ENCODE results near the gene KCNJ16.
"Not testable (repeated sequence)": the region's sequence is repeated elsewhere in the genome, so short reads cannot be mapped to it uniquely, and the experiment has no call there.

Gene KCNJ16

GRCh38 chr17:70037498-70037897, 37.5 kb upstream of the KCNJ16 start:
- Histone ChIP-seq H3K9ac (ENCODE audit: insufficient read length, low read depth) (no peak overlapping the region), H3K36me3 (ENCODE audit: insufficient read depth, insufficient read length, low read length) (no peaks in the 10 kb centered on the region), H3K9me3 (ENCODE audit: insufficient read depth, low read length) (no peaks in the 10 kb centered on the region), H3K4me3 (ENCODE audit: insufficient read length, low read depth) (no peak overlapping the region), H3K4me1 (ENCODE audit: insufficient read depth, insufficient read length) (no peaks in the 10 kb centered on the region), H3K27me3 (ENCODE audit: insufficient read depth, insufficient read length) (no peaks in the 10 kb centered on the region)
- TF ChIP-seq SUZ12 (IDR thresholded peaks at IDR 0.05; ENCODE audit: extremely low read depth, insufficient read depth, insufficient read length) (no peak), YY1 (IDR thresholded peaks at IDR 0.05; ENCODE audit: insufficient read depth, insufficient read length) (no peak), ZNF274 (IDR thresholded peaks at IDR 0.05; ENCODE audit: low read depth, low read length) (no peak)
- no peak for DNase-seq (ENCODE audit: low read depth, low spot score)

- no peak for DNase-seq (ENCODE audit: low read depth, low spot score)
- TF ChIP-seq SUZ12 (IDR thresholded peaks at IDR 0.05; ENCODE audit: extremely low read depth, insufficient read depth, insufficient read length), result no peak
- no peak for TF ChIP-seq ZNF274 (IDR thresholded peaks at IDR 0.05; ENCODE audit: low read depth, low read length)
- TF ChIP-seq YY1 (IDR thresholded peaks at IDR 0.05; ENCODE audit: insufficient read depth, insufficient read length), result no peak
- Histone ChIP-seq H3K4me3 (ENCODE audit: insufficient read length, low read depth) (no peak overlapping the region), H3K27me3 (ENCODE audit: insufficient read depth, insufficient read length) (no peaks in the 10 kb centered on the region), H3K36me3 (ENCODE audit: insufficient read depth, insufficient read length, low read length) (no peaks in the 10 kb centered on the region), H3K4me1 (ENCODE audit: insufficient read depth, insufficient read length) (no peaks in the 10 kb centered on the region), H3K9ac (ENCODE audit: insufficient read length, low read depth) (no peak overlapping the region), H3K9me3 (ENCODE audit: insufficient read depth, low read length) (no peaks in the 10 kb centered on the region)
These were observed 34.7 kb upstream of the KCNJ16 start for GRCh38 chr17:70040336-70040735.

GRCh38 chr17:70041061-70041460, 34.0 kb upstream of the KCNJ16 start:
- Histone ChIP-seq H3K4me3 (ENCODE audit: insufficient read length, low read depth) (no peak overlapping the region), H3K9ac (ENCODE audit: insufficient read length, low read depth) (no peak overlapping the region), H3K36me3 (ENCODE audit: insufficient read depth, insufficient read length, low read length) (no peaks in the 10 kb centered on the region), H3K9me3 (ENCODE audit: insufficient read depth, low read length) (no peaks in the 10 kb centered on the region), H3K27me3 (ENCODE audit: insufficient read depth, insufficient read length) (no peaks in the 10 kb centered on the region), H3K4me1 (ENCODE audit: insufficient read depth, insufficient read length) (no peaks in the 10 kb centered on the region)
- TF ChIP-seq ZNF274 (IDR thresholded peaks at IDR 0.05; ENCODE audit: low read depth, low read length), result no peak
- TF ChIP-seq YY1 (IDR thresholded peaks at IDR 0.05; ENCODE audit: insufficient read depth, insufficient read length), result no peak
- TF ChIP-seq SUZ12 (IDR thresholded peaks at IDR 0.05; ENCODE audit: extremely low read depth, insufficient read depth, insufficient read length), result no peak
- DNase-seq (ENCODE audit: low read depth, low spot score), result no peak

- no peaks in the 10 kb centered on the region for H3K9me3 ChIP-seq (ENCODE audit: insufficient read depth, low read length)
- DNase-seq (ENCODE audit: low read depth, low spot score), result no peak
- no peaks in the 10 kb centered on the region for H3K36me3 ChIP-seq (ENCODE audit: insufficient read depth, insufficient read length, low read length)
- H3K27me3 ChIP-seq (ENCODE audit: insufficient read depth, insufficient read length), result no peaks in the 10 kb centered on the region
- H3K4me1 ChIP-seq (ENCODE audit: insufficient read depth, insufficient read length), result no peaks in the 10 kb centered on the region
- no peak overlapping the region for H3K9ac ChIP-seq (ENCODE audit: insufficient read length, low read depth)
- H3K4me3 ChIP-seq (ENCODE audit: insufficient read length, low read depth), result no peak overlapping the region
- TF ChIP-seq ZNF274 (IDR thresholded peaks at IDR 0.05; ENCODE audit: low read depth, low read length) (no peak), YY1 (IDR thresholded peaks at IDR 0.05; ENCODE audit: insufficient read depth, insufficient read length) (no peak), SUZ12 (IDR thresholded peaks at IDR 0.05; ENCODE audit: extremely low read depth, insufficient read depth, insufficient read length) (no peak)
These were observed 33.5 kb upstream of the KCNJ16 start for GRCh38 chr17:70041540-70041939.

- not testable (repeated sequence) for DNase-seq (ENCODE audit: low read depth, low spot score); H3K27me3 ChIP-seq (ENCODE audit: insufficient read depth, insufficient read length); H3K9ac ChIP-seq (ENCODE audit: insufficient read length, low read depth); H3K4me1 ChIP-seq (ENCODE audit: insufficient read depth, insufficient read length); H3K36me3 ChIP-seq (ENCODE audit: insufficient read depth, insufficient read length, low read length); H3K4me3 ChIP-seq (ENCODE audit: insufficient read length, low read depth); H3K9me3 ChIP-seq (ENCODE audit: insufficient read depth, low read length)
These were observed 29.2 kb upstream of the KCNJ16 start for GRCh38 chr17:70045780-70046179.

- H3K9me3 ChIP-seq (ENCODE audit: insufficient read depth, low read length), result no peaks in the 10 kb centered on the region
- no peaks in the 10 kb centered on the region for H3K4me1 ChIP-seq (ENCODE audit: insufficient read depth, insufficient read length)
- no peak overlapping the region for H3K4me3 ChIP-seq (ENCODE audit: insufficient read length, low read depth)
- TF ChIP-seq YY1 (IDR thresholded peaks at IDR 0.05; ENCODE audit: insufficient read depth, insufficient read length) (no peak), SUZ12 (IDR thresholded peaks at IDR 0.05; ENCODE audit: extremely low read depth, insufficient read depth, insufficient read length) (no peak), ZNF274 (IDR thresholded peaks at IDR 0.05; ENCODE audit: low read depth, low read length) (no peak)
- H3K27me3 ChIP-seq (ENCODE audit: insufficient read depth, insufficient read length), result no peaks in the 10 kb centered on the region
- H3K36me3 ChIP-seq (ENCODE audit: insufficient read depth, insufficient read length, low read length), result no peaks in the 10 kb centered on the region
- no peak overlapping the region for H3K9ac ChIP-seq (ENCODE audit: insufficient read length, low read depth)
- DNase-seq (ENCODE audit: low read depth, low spot score), result no peak
These were observed 27.2 kb upstream of the KCNJ16 start for GRCh38 chr17:70047619-70048419.

GRCh38 chr17:70049801-70050591, 25.0 kb upstream of the KCNJ16 start:
- Histone ChIP-seq H3K36me3 (ENCODE audit: insufficient read depth, insufficient read length, low read length) (no peaks in the 10 kb centered on the region), H3K9me3 (ENCODE audit: insufficient read depth, low read length) (no peaks in the 10 kb centered on the region), H3K27me3 (ENCODE audit: insufficient read depth, insufficient read length) (no peaks in the 10 kb centered on the region), H3K4me1 (ENCODE audit: insufficient read depth, insufficient read length) (no peaks in the 10 kb centered on the region), H3K4me3 (ENCODE audit: insufficient read length, low read depth) (no peak overlapping the region), H3K9ac (ENCODE audit: insufficient read length, low read depth) (no peak overlapping the region)
- DNase-seq (ENCODE audit: low read depth, low spot score), result no peak
- no peak for TF ChIP-seq YY1 (IDR thresholded peaks at IDR 0.05; ENCODE audit: insufficient read depth, insufficient read length)
- no peak for TF ChIP-seq ZNF274 (IDR thresholded peaks at IDR 0.05; ENCODE audit: low read depth, low read length)
- no peak for TF ChIP-seq SUZ12 (IDR thresholded peaks at IDR 0.05; ENCODE audit: extremely low read depth, insufficient read depth, insufficient read length)

Data from NT2/D1 (cell line).